ENCODE measurements around the gene PRXL2B. TPM values are rescaled to one million over a fixed set of nuclear protein-coding genes. Genes with fewer than 3 reads are reported as not detected.

Gene PRXL2B
- total RNA-seq, 6 experiments from 2014 or later = 5.1 to 18.6 (median 11.1) TPM

DNA sequence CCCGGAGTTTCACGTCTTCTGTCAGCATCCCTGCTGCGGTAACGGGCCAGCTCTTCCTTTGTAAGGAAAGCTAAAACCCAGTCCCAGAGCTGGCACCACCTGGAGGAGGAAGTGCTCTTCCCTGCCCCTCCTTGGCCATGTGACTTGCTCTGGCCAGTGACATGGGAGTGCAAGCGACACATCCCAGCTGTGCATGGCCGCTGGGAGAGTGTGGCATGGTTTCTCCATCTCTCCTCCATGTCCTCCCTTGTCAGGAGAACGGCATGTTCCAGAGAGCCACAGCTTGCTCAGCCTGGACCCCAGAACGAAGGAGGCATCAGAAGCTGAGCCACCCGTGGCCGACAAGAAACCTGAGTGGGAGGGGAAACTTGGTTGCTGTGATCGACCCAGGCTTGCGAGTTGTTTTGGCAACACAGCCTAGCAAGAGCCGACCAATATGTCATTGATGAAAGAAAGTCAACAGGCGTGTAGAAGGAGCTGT lies 2.7 kb upstream of the PRXL2B start:
- intact Hi-C loops (cut with DNase I) = no loop called here
- Histone ChIP-seq H3K27ac (no peak overlapping the region), H3K9me3 (no peaks in the 10 kb centered on the region), H3K4me3 (no peak overlapping the region), H3K27me3 (no peaks in the 10 kb centered on the region), H3K4me1 (peaks cover 0 to 12% (median 4%) of the 10 kb centered on the region in 4 donors), H3K36me3 (no peaks in the 10 kb centered on the region)
- TF ChIP-seq POLR2A (IDR thresholded peaks at IDR 0.05) = no peak
- TF ChIP-seq, protein P1, sequence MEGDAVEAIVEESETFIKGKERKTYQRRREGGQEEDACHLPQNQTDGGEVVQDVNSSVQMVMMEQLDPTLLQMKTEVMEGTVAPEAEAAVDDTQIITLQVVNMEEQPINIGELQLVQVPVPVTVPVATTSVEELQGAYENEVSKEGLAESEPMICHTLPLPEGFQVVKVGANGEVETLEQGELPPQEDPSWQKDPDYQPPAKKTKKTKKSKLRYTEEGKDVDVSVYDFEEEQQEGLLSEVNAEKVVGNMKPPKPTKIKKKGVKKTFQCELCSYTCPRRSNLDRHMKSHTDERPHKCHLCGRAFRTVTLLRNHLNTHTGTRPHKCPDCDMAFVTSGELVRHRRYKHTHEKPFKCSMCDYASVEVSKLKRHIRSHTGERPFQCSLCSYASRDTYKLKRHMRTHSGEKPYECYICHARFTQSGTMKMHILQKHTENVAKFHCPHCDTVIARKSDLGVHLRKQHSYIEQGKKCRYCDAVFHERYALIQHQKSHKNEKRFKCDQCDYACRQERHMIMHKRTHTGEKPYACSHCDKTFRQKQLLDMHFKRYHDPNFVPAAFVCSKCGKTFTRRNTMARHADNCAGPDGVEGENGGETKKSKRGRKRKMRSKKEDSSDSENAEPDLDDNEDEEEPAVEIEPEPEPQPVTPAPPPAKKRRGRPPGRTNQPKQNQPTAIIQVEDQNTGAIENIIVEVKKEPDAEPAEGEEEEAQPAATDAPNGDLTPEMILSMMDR (IDR thresholded peaks at IDR 0.05) = no peak
- DNase-seq = peak in 2 of 3 donors; percentile 23 to 53
- 59% methylated on average over 10 of the region's 14 CpGs for WGBS (ENCODE audit: insufficient coverage, low coverage, low lambda C conversion rate, missing lambda C conversion rate)
- ATAC-seq = no peak

DNA sequence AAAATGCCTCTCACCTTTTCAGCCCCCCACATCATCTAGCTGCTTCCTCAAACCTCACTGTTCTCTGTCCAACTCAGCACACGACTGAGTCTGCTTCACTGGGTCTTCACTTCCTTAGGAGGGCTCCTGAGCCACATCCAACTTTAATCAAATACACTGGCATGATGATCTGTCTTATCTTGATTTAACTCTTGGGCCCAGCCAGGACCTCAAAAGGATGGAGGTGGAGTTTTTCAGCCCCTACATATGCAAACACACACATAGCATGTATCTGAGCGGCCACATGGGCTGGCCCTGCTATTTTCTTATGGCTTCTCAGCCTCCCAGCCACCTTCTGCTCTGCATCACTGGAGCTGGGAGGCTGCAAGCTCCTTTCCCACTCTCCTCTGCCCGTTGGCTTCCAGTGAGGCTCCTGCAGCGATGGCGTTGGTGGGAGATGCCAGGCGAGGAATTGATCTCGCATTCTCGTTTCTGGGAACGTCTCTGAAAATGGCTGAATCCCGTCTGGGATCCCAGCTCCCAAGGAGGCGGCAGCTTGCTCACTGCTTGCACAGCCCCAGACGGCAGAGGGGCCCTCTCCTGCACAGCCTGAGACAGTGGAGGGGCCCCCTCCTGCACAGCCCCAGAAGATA lies 1.8 kb upstream of the PRXL2B start:
- 43% methylated on average over 8 of the region's 12 CpGs for WGBS (ENCODE audit: insufficient coverage, low coverage, low lambda C conversion rate, missing lambda C conversion rate)
- ATAC-seq (no peak), DNase-seq (no peak)
- Histone ChIP-seq H3K27me3 (no peaks in the 10 kb centered on the region), H3K36me3 (no peaks in the 10 kb centered on the region), H3K9me3 (no peaks in the 10 kb centered on the region), H3K4me3 (peak overlapping the region; percentile 74 to 92 (median 78)), H3K27ac (peak overlapping the region; percentile 94 to 98 (median 94)), H3K4me1 (peaks cover 0 to 12% (median 4%) of the 10 kb centered on the region in 4 donors)
- intact Hi-C loops (cut with DNase I) = no loop called here
- TF ChIP-seq, protein P1 (IDR thresholded peaks at IDR 0.05) = no peak
- TF ChIP-seq POLR2A (IDR thresholded peaks at IDR 0.05) = no peak

DNA sequence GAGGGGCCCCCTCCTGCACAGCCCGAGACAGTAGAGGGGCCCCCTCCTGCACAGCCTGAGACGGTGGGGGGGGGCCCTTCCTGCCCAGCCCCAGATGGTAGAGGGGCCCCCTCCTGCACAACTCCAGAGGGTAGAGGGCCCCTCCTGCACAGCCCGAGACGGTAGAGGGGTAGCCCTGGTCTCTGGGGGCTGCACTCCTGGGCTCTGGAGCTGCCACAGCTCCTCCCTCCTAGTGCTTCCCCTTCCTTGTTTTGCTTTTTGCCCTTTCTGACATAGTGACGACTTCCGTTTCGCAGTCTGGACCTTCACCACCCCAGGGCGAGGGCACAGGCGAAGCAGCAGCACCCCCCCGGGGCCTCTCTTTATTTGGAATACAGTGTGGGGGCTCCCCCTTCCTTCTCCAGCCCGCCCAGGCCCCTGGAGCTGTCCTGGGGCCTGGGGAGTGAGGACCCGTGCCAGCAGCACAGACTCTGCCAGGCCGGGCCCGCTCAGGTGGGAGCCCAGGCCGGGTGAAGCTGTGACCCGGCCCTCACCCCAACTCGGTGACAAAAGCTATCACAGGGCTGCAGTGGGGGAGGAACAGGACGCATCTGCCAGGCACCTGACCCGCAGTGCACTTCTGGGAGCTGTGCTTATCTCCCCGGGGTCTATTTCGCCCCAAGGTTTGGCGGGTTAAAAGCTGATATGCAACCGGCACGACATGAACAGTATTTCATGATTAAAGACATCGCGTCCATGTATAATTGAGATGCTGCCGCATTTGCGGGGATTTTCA lies 1.1 kb upstream of the PRXL2B start:
- Histone ChIP-seq H3K27ac (peak overlapping the region; percentile 94 to 98 (median 94)), H3K4me1 (peaks cover 0 to 12% (median 4%) of the 10 kb centered on the region in 4 donors), H3K36me3 (no peaks in the 10 kb centered on the region), H3K9me3 (no peaks in the 10 kb centered on the region), H3K4me3 (peak overlapping the region; percentile 74 to 92 (median 78)), H3K27me3 (no peaks in the 10 kb centered on the region)
- intact Hi-C loops (cut with DNase I) = no loop called here
- DNase-seq (peak; percentile 78 to 83 (median 82)), ATAC-seq (peak; percentile 41 to 56 (median 44))
- WGBS (ENCODE audit: insufficient coverage, low coverage, low lambda C conversion rate, missing lambda C conversion rate) = 2% methylated on average over 13 of the region's 28 CpGs
- TF ChIP-seq, protein P1 (IDR thresholded peaks at IDR 0.05) = peak in 1 of 4 donors; percentile 3
- peak; percentile 83 for TF ChIP-seq POLR2A (IDR thresholded peaks at IDR 0.05)

DNA sequence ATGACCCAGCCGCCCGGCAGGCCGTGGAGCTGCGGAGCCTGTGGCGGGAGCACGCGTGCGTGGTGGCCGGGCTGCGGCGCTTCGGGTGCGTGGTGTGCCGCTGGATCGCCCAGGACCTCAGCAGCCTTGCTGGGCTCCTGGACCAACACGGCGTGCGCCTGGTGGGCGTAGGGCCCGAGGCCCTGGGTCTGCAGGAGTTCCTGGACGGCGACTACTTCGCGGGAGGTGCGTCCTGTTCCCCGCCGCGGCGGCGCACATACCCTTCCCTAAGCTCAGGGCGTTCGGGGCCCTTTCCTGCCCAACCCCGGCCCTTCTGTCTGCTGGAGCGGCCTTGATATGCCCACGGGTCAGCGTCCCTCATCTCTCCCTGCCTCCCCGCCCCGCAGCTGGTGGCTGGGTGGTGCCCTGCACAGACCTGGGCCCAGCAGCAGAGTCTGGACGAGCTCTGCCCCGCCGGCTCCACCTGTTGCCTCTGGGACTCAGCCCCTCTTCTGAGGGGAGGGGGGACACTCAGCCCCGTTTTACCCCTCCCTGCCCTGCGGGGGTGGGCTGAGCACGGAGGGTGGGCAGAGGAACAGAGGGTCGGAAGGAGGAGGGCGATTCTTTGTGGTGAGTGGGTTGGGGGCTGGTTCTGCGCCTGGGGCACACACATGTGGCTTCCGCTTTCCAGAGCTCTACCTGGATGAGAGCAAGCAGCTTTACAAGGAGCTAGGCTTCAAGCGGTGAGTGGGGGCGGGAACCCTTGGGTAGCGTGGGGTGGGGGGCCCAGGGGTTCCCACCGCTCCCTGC lies 688 bp downstream of the PRXL2B start:
- Histone ChIP-seq H3K27me3 (no peaks in the 10 kb centered on the region), H3K36me3 (no peaks in the 10 kb centered on the region), H3K27ac (no peak overlapping the region), H3K4me1 (peaks cover 0 to 12% (median 4%) of the 10 kb centered on the region in 4 donors), H3K9me3 (no peaks in the 10 kb centered on the region), H3K4me3 (peak overlapping the region; percentile 59 to 69 (median 61))
- TF ChIP-seq, protein P1 (IDR thresholded peaks at IDR 0.05) = no peak
- no peak for TF ChIP-seq POLR2A (IDR thresholded peaks at IDR 0.05)
- no peak for ATAC-seq
- DNase-seq = peak in 1 of 3 donors; percentile 72
- 0% methylated on average over 1 of the region's 52 CpGs for WGBS (ENCODE audit: insufficient coverage, low coverage, low lambda C conversion rate, missing lambda C conversion rate)
- intact Hi-C loops (cut with DNase I) = no loop called here

Measured in right lobe of liver (tissue), 6 donors.